GM19193 (cell line): ENCODE results near the gene MKRN2OS.

Source experiments
- POLR2A ChIP-seq: IDR thresholded peaks from 4 replicates; pipeline ENCODE4 v1.6.1; 2011; ENCODE audit not compliant: insufficient read depth, insufficient read length; ENCODE audit errors: extremely low read depth

The MKRN2OS gene

DNA sequence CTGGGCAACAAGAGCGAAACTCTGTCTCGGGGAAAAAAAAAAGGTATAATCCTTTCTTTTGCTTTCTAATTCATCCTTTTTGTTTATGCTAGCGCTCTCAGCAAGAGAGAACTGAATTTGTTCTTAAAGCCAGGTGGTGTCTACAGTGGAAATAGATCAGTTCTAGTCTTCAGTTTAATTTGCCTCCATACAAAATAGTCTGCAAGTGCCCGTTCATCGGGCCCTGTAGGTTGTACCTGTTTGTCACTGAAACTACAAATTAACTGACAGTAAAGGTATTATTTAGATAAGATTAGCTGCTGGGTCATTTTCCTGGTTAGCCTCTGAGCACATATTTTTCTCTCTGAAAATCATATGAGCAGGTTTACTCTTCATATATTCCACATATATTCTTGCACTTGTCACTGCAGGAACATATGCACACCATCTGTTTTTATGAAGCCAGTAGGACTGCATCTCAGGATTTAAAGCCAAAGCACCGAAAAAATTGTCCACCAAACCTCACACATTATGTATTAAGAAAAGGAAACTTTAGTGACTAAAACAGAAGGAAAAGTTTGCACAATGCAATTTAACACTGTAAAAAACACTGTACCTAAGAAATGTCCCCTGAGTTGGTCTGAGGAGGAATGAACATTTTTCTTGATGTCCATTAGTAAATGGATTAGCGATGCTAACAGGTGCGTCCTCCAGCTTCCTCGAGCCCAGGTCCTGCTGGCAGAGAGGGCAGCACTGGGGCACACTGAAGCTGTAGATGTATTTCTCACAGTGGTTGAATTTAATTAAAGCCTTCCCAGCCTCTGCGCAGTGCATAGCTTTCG, 437 bp downstream of the MKRN2OS start:
- no peak for TF ChIP-seq POLR2A

DNA sequence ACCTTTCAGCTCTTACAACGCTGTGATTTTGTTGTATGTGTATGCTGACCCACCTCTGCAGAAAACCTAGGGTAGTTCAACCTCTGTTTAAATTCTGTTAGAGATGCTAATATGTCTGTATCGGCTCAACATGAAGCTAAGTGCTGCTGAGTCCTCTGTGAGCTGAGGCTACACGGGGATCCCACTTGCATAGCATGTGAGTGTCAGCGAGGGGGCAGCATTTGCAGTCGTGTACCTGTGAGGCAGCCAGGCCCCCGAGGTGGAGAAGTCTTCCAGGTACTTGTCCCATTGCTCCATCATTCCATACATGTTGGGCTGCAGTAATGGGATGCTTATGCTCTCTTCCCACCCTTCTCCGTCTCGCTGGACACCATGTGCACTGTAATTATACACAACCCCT, 3.7 kb downstream of the MKRN2OS start:
- TF ChIP-seq POLR2A, result no peak

DNA sequence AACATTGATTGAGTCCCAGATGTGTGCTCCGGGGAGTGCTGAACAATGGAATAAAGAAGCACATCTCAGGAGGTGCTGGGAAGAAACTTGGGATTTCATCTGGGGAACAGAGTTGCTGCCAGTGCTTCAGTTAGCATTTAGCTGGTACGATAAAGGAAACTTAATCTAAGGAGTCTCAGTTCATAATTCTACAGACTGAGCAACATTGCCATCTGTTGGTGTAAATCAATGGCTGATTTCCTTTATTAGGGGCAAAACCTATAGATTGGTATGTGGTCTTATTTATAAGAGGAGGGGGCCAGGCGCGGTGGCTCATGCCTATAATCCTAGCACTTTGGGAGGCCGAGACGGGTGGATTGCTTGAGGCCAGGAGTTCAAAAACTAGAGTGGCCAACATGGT, 8.9 kb downstream of the MKRN2OS start:
- no peak for TF ChIP-seq POLR2A

DNA sequence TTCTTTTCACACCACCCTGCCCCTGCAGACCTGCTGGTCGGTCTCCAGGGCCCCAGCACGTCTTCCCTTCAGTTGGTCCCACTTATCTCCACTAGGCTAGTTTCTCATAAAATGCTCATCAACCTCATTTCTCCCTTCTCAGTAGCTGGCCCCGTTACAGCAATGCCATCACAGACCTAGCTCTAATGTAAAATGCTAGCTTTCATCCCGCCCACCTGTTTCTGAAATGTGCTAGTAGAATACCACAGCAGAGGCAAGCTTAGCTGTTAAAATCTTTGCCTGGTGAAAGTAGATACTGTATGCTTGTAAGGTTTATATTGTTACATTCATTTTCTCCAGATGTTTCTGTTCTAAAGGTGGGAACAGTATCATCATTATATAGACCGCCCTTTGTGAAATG, 13.1 kb downstream of the MKRN2OS start:
- TF ChIP-seq POLR2A, result no peak

DNA sequence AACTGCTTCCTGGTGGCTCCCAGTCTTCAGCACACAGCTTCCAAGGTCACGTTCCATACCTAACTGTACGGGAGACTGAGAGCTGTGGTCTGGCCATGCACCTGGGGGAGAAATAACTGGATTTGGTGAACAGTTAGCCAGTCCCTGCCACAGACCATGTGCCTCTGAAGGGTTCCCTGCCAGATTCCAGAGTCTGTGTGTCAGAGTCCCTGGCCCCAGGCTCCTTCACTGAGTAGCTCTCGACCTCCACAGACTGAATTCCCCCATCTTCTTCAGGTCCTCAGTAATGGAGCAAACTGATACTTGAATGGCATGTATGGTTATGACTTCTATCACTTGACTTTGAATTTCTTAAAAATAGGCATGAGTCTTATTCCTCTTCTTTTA, 17.5 kb downstream of the MKRN2OS start:
- TF ChIP-seq POLR2A, result no peak

DNA sequence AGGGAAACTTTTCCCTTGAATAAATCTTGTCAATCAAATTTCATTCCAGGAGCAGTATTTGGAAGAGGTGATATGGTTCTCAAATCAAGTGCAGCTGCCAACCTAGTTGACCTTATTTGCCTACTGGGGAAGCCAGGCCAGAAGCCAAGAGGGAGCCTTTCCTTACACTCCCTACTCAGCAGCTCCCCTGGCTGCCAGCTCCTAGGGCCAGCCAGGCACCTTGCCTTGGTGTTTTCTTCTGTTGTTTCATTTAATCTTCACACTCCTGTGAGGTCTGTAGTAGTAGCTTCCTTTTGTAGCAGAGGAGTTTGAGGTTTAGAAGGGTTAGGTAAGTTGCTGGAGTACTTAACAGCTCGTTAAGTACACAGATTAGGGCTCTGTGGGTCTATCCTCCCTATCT, 22.6 kb downstream of the MKRN2OS start:
- TF ChIP-seq POLR2A, result no peak

DNA sequence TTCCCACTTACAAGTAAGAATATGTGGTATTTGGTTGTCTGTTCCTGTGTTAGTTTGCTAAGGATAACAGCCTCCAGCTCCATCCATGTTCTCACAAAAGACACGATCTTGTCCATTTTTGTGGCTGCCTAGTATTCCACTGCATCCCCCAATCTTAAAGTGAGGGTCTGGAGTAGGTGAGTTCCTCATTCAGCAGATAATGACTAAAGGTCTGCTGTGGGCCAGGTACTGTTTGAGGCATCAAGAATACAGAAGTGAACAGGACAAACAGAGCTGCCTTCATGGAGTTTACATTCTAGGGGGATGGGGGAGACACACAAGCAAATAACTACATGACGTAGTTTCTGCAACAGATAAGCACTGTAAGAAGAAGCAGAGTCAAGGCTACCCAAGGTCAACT, 24.3 kb downstream of the MKRN2OS start:
- TF ChIP-seq POLR2A, result no peak

DNA sequence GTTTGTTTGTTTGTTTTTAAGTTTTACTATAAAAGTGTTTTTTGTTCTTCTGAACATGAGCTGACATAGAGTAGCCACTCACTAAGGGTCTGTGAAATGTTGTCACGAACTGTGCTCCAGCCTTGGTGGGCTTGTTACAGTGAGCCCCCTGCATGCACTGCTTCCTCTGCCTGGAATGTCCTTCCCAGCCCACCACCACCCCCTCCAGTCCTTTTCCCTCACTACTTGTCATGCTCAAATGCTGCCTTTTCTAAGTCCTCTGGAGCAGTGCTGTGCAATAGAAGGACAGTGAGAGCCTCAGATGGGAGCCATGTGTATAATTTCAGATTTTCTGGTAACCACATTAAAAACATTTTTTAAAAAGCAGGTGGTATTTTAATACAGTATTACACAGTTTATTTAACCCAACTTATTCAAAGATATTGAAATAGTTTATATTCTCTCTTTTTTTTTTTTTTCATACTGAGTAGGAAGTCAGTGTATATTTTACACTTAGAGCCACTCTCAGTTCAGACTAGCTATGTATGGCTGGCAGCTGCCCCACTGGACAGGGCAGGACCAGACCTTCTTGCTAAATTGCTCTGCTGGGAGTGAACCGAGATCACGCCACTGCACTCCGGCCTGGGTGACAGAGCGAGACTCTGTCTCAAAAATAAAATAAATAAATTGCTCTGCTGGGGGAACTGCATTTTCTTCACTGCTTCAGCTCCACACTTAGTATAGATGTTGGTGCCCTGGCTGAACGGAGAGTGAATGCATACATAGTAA, 26.9 kb downstream of the MKRN2OS start:
- no peak for TF ChIP-seq POLR2A

DNA sequence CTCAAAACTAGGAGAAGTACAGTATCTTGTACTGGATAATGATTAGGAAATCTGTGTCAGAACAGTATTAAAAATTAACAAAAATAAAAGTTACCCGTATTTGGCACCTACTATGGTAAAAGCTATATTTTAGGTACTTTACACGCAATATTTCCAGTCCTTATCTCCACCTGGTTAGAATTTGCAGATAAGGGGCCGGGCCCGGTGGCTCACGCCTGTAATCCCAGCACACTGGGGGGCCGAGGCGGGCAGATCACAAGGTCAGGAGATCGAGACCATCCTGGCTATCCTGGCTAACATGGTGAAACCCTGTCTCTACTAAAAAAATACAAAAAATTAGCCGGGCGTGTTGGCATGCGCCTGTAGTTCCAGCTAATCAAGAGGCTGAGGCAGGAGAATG, 28.4 kb downstream of the MKRN2OS start:
- no peak for TF ChIP-seq POLR2A

DNA sequence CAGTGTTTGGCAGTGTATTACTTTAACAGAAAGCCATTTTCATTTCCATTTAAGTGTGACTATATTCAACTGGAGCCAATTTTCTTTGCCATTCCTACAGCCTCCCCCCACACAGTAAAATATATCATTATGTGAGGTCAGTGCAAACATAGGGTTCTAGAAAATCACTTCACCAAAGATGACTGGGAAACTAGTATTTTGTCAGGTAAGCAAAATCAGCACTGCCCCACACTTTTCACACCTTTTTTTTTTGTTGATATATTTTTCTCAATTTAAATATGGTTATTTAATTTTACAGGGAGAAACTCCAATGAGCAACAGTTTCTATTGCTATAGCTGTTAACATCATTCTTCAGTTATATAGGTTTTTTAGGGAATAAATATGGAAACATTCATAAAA, 29.7 kb downstream of the MKRN2OS start:
- no peak for TF ChIP-seq POLR2A

DNA sequence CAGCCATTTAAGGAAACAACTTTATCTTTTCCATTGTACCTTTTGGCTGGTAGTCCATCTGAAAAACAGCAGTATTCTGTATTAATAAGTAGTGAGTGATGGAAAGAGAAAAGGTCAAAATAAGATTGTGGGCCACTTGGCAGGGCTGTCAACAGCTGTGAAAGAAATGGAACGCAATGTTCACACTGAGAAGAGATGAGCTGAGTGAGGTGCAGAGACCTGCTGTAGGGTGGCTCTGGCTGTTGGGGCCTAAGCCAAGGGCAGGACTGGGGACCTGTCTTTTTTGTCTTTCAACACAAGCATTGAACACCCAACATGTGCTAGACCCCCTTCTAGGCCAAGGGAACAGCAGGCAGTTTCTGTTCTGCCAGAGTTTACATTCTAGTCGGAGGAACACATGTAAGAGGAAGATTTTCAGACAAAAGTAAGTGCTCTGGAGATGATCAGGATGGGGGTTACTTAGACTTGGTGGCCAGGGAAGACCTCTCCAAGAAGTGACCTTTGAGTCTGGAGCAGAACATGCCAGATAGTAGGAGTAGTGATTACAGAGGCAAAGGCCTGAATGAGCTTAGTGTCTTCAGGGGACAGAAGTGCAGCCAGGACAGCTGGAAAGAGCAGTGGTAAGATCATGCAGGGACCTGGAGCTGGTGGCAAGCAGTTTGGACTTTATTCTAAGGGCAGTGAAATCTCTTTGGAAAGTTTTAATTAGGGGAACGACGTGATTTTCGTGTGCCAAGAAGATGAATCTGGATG, 31.4 kb downstream of the MKRN2OS start:
- no peak for TF ChIP-seq POLR2A

DNA sequence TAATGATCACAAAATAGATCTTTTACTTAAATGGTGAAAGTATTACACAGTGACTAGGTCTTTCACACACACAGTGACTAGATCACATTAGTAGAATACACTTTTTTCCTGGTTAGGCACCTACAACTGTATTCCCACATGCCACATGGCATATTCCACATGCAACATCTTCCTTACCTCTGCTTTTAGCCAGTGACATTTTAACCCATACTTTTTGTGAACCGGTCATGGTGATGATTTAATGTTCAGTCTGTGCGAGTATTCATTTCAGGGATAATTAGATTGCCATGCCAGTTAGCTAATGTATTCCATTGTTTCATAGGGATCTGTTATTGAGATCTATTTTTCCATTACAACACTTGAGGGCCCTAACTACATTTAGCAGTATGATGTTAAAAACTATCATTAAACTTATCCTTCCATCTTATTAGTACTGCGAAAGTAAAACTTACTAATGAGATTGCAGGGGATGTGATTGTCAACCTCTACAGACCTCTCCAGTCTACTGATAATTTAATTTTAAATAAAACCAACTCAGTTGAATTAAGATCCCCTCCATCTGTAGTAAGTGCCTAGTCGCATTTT, 32.7 kb downstream of the MKRN2OS start:
- no peak for TF ChIP-seq POLR2A

DNA sequence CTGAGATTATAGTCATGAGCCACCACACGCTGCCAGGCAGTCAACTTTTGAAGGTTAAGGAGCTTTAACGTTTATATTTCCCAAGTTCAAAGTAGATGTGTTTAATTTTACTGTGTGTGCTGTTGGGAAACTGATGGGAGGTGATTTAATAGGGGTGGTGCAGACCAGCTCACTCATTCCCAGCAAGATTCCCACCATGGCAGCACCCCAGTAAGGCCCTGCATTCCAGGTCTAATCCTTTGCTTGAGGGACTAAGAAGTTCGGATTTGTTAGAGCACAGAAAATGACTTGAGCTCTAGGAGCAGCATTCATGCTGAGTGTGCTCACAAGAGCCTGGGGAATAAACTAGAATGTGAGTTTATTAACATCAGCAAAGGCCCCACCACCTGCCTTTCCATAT, 35.8 kb downstream of the MKRN2OS start:
- no peak for TF ChIP-seq POLR2A

DNA sequence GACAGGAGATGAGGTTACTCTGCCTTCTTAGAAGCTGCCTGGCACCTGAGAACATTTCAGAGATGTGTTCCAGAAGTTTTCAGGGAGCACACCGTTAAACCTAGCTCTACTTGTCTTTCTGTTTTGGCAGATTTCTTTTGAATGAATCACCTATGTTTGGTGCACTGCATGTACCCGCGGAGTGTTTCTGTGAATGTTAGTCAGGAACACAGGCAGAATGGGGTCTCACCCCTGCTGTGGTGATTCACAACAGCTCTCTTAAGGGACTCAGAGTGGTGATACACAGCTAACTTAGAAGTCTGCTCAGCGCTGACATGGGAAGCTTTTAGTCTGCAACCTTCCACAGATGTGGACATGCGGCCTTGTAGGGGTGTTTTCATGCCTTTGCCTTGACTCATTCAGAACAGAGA, 37.0 kb downstream of the MKRN2OS start:
- TF ChIP-seq POLR2A, result no peak
